HG02852 (cell line): ENCODE measurements around the gene MVB12B.
"Not testable (repeated sequence)": the region's sequence is repeated elsewhere in the genome, so short reads cannot be mapped to it uniquely, and the experiment has no call there.

Experiments used
- ATAC-seq: cut with Tn5 transposase; IDR thresholded peaks from one replicate; pipeline ENCODE4 v1.9.1; 2021; ENCODE audit warnings: mild to moderate bottlenecking, moderate library complexity; ENCODE audit not compliant: unreplicated experiment

MVB12B gene

GRCh38 chr9:126464694-126465441 is 138.2 kb downstream of the MVB12B start:
- no peak for ATAC-seq

GRCh38 chr9:126465977-126466376 is 139.3 kb downstream of the MVB12B start:
- no peak for ATAC-seq

- no peak for ATAC-seq
Observed at GRCh38 chr9:126468141-126468825, 141.7 kb downstream of the MVB12B start.

DNA sequence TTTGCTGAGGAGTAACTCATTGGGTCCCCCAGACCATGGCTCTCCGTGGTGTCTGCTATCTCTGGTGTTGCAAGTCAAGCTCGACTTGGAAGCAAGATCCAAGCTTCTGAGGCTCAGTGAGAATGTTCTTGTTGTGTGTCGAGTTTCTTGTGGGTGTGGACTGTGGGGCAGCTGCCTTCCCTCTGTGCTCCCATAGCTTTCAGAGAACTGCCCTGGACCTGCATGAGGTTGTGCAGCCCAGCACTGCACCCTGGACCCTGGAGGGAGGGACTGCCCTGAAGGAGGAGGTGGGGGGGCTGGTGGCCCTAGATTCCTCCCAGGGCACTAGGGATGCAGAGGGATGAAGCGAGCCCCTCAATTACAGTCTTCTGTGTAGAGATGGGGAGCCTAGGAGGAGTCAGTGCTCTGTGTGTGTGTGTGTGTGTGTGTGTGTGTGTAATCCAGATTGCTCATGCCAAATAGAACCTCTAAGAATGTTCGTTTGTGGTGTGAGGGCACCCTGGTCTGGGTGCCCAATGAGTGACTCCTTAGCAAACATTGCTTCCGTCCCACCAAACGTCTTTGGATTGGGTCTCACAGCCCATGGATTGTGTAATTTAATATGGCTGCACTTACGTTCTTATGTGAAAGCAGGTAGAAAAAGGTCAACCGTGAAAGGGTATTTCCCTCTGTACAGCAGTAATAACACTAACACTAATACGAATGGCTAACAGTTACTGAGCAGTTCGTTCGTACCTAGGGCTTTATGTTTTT is 143.8 kb downstream of the MVB12B start:
- ATAC-seq = no peak

GRCh38 chr9:126471084-126471624 is 144.5 kb downstream of the MVB12B start:
- ATAC-seq = no peak

DNA sequence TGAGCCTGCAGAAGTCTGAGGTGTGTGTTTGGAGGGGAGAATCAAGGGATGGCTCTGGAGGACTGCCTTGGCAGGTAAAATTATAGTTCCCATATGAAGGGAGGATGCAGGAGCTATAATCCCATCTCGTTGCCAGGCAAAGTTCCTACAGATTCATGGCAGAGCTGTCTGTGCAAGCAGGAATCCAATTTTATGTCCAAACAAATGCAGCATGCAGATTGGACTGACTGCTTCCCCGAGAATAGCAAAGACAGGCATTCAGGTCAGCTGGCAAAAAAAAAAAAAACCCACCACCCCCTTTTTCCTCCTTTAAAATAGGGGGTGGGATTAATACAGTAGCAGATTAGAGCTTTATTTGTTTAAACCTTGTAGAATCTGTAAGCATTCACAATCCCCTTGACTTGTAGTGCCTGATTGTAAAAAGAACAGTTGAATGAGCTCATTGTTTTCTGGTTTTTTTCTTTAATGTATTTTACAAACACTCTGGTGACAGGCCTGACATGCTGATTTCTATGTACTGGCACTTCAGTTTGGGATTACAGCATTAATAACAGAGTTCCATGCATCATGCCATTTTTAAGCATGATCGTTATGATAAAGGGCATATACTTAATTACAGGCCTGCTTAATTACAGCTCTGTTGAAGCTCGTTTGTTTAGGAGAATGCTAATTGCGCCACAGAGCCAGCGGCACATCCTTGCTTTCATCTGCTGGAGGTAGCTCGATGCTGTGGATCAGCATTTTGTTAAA is 145.7 kb downstream of the MVB12B start:
- no peak for ATAC-seq

GRCh38 chr9:126472948-126473298 is 146.3 kb downstream of the MVB12B start:
- ATAC-seq = no peak

DNA sequence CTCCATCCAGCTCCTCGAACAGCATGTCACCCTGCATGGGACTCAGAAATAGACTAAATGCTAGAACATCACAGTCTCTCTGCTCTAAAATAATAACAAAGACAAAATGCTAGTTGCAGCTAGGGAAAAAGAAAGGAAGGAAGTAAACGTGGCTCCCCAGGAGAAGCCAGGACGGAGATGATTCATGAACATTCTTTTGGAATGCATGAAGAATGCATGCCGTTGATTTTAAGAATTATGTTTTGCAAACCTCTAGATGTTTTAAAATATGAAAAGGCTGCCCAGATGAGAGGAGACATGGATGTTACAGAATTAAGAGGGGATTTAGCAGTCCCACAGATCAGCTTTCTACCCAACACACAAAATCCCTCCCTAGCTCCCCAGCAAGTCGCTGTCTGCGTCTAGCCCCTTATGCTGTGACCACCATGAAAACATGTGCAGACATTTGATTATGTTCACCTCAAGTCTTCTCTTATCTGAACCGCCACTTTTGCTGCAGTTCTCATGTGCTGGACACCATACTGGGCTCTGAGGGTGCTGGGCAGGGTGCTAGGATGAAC is 147.7 kb downstream of the MVB12B start:
- ATAC-seq = no peak

- no peak for ATAC-seq
Observed at GRCh38 chr9:126474786-126475485, 148.3 kb downstream of the MVB12B start.

- no peak for ATAC-seq
Observed at GRCh38 chr9:126475933-126476555, 149.4 kb downstream of the MVB12B start.

GRCh38 chr9:126477432-126477831 is 150.8 kb downstream of the MVB12B start:
- not testable (repeated sequence) for ATAC-seq

- ATAC-seq = no peak
Observed at GRCh38 chr9:126478216-126478981, 151.8 kb downstream of the MVB12B start.

- ATAC-seq = no peak
Observed at GRCh38 chr9:126479515-126479914, 152.9 kb downstream of the MVB12B start.

DNA sequence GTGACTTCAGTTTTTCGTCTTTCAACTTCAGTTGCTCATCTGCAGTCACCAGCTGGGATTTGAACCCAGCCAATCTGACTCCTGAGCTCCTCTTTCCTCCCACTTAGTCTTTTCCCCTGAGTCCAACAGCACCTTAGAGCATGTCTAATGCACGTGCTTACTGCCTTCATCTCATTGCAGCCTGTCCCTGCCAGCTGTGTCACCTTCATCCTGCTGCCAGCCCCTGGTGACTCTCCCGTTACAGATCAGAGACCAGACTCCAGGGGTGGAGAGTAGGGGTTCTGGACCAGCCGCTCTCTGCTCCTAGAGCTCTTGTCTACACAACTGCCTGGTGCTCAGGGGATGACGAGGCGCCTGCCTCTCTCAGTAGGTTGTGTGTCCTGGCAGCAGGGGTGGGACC is 154.2 kb downstream of the MVB12B start:
- ATAC-seq = no peak

GRCh38 chr9:126481862-126482261 is 155.2 kb downstream of the MVB12B start:
- no peak for ATAC-seq

- no peak for ATAC-seq
Observed at GRCh38 chr9:126482361-126483044, 155.9 kb downstream of the MVB12B start.

DNA sequence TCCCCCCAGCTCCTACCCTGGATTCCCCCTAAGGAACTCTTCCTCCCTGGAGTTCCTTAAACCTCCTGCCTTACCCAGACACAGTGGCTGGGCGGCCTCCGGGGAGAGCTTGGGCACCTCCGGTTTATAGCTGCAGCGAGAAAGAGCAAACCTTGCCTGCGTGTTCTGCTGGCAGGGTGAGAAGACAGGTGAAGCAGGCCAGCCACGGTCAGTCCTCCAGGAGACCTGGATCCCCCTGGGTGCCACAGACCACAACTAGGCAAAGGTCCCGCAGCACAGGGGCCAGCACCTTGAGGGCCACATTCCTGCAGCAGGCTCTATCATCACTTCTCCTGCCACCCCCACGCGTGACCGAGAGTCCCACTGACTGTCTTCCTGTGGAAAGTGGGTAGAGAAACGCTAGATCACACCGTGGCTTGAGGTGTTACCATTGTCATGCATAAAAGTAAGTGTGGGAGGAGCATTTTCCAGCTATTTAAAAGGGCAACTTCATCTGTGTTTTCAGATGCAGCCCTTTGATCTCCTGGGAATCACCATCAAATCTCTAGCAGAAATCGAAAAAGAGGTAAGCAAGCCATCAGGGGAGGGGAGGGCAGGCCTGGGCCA is 156.9 kb downstream of the MVB12B start:
- no peak for ATAC-seq

DNA sequence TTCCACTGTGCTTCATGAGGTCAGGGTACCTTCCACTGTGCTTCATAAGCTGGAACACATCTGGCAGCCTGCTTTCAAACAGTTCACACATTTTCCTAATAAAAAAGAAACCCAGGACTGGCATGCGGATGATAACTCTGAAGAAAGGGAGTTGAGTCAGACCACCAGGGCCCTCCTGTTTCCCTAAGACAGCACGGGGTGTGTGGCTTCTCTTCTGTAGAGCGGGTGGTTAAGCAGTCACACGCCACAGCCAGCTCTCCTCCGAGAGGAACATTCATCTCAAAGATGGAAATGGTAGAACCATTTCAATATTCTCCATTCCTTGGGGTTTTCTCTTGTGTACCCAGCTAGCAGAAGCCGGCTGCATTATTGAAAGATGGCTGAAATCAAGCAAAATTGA is 159.0 kb downstream of the MVB12B start:
- ATAC-seq = no peak
